ENCODE measurements around the gene MOSPD3. TPM values are rescaled to one million over a fixed set of nuclear protein-coding genes. Genes with fewer than 3 reads are reported as not detected.

Gene MOSPD3
- polyA plus RNA-seq, 1 of the 3 experiments (the other 2 are of a cell fraction): 61.7 TPM

DNA sequence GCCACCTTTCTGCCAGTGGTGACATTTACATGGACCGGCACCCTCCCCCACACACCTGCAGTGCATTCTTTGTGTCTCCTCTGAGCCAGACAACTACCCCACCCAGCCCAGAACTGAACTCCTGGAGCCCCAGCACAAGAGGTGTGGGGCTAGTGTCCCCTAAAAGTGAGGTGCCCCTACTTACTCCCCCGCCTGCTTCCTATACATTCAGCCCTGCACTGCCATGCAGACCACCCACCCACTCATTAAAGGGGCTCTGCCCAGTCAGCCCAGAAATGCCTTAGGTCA lies 40.6 kb upstream of the MOSPD3 start:
- Histone ChIP-seq H3K27me3 (ENCODE audit: insufficient read depth) (no peaks in the 10 kb centered on the region), H3K4me2 (no peak overlapping the region), H3K4me1 (ENCODE audit: control insufficient read depth in 1 of 2, insufficient read depth in 2 of 2, low read depth in 1 of 2, low read length in 1 of 2) (peaks cover 0 to 38% of the 10 kb centered on the region in 2 experiments; a peak in 1 of 4 replicates), H4K20me1 (ENCODE audit: insufficient read depth) (no peaks in the 10 kb centered on the region), H3K9me3 (no peaks in the 10 kb centered on the region), H2AFZ (ENCODE audit: low read depth) (no peak overlapping the region), H3F3A (replicated peaks; ENCODE audit: insufficient read depth) (peaks cover 4% of the 10 kb centered on the region), H3K9me2 (no peaks in the 10 kb centered on the region), H3K4me3 (ENCODE audit: low read depth in 2 of 2, low read length in 1 of 2) (no peak overlapping the region), H3K79me2 (ENCODE audit: insufficient read depth) (no peaks in the 10 kb centered on the region), H3K9ac (no peak overlapping the region), H3K36me3 (replicated peaks in 1 of 2; ENCODE audit: control insufficient read depth in 1 of 2, insufficient read depth in 2 of 2, low read length in 1 of 2) (peaks cover 13 to 25% of the 10 kb centered on the region in 2 experiments), H3K27ac (ENCODE audit: low read depth in 2 of 2, low read length in 1 of 2) (no peak overlapping the region)
- 100% methylated on average over 2 of the region's 2 CpGs for WGBS (ENCODE audit: low lambda C conversion rate)
- peak; percentile 27 for DNase-seq
- TF ChIP-seq EP300 (IDR thresholded peaks at IDR 0.05; ENCODE audit: borderline replicate concordance in 1 of 2, low read depth in 1 of 2, low read length in 1 of 2) (no peak), SMC3 (IDR thresholded peaks at IDR 0.05; ENCODE audit: low read depth, low read length) (no peak), RAD21 (IDR thresholded peaks at IDR 0.05; ENCODE audit: low read length) (no peak), EZH2phosphoT487 (IDR thresholded peaks at IDR 0.05; ENCODE audit: borderline replicate concordance, low read depth) (no peak), RFX5 (IDR thresholded peaks at IDR 0.05; ENCODE audit: low read length) (no peak), TEAD4 (IDR thresholded peaks at IDR 0.05; ENCODE audit: borderline replicate concordance, insufficient read depth) (no peak), GATA2 (CRISPR knock-in tag; IDR thresholded peaks at IDR 0.05) (no peak), GABPA (IDR thresholded peaks at IDR 0.05; ENCODE audit: low read depth) (no peak)
- TF ChIP-seq, protein P1, sequence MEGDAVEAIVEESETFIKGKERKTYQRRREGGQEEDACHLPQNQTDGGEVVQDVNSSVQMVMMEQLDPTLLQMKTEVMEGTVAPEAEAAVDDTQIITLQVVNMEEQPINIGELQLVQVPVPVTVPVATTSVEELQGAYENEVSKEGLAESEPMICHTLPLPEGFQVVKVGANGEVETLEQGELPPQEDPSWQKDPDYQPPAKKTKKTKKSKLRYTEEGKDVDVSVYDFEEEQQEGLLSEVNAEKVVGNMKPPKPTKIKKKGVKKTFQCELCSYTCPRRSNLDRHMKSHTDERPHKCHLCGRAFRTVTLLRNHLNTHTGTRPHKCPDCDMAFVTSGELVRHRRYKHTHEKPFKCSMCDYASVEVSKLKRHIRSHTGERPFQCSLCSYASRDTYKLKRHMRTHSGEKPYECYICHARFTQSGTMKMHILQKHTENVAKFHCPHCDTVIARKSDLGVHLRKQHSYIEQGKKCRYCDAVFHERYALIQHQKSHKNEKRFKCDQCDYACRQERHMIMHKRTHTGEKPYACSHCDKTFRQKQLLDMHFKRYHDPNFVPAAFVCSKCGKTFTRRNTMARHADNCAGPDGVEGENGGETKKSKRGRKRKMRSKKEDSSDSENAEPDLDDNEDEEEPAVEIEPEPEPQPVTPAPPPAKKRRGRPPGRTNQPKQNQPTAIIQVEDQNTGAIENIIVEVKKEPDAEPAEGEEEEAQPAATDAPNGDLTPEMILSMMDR (IDR thresholded peaks at IDR 0.05): no peak
- ChIA-PET CTCF (interaction anchor here (0.9 to 2.0 kb wide), 10 partner anchors 8 to 134 kb away, joined by 3 to 16 read pairs (median 4); partner anchors contain the start of gene MOSPD3), POLR2A (interaction anchor here (1.1 to 2.7 kb wide), 2 partner anchors 14 to 132 kb away, joined by 4 to 19 read pairs; partner anchors contain the start of genes FBXO24 and LRCH4)

- WGBS (ENCODE audit: low lambda C conversion rate): 93% methylated on average over 12 of the region's 20 CpGs
- Histone ChIP-seq H2AFZ (ENCODE audit: low read depth) (no peak overlapping the region), H3K9ac (no peak overlapping the region), H3K27me3 (ENCODE audit: insufficient read depth) (no peaks in the 10 kb centered on the region), H4K20me1 (ENCODE audit: insufficient read depth) (no peaks in the 10 kb centered on the region), H3K9me2 (no peaks in the 10 kb centered on the region), H3K4me3 (ENCODE audit: low read depth in 2 of 2, low read length in 1 of 2) (no peak overlapping the region), H3K4me1 (ENCODE audit: control insufficient read depth in 1 of 2, insufficient read depth in 2 of 2, low read depth in 1 of 2, low read length in 1 of 2) (peaks cover 0 to 32% of the 10 kb centered on the region in 2 experiments; a peak in 1 of 4 replicates), H3K4me2 (no peak overlapping the region), H3K27ac (ENCODE audit: low read depth in 2 of 2, low read length in 1 of 2) (no peak overlapping the region), H3F3A (replicated peaks; ENCODE audit: insufficient read depth) (no peaks in the 10 kb centered on the region), H3K9me3 (no peaks in the 10 kb centered on the region), H3K36me3 (replicated peaks in 1 of 2; ENCODE audit: control insufficient read depth in 1 of 2, insufficient read depth in 2 of 2, low read length in 1 of 2) (peaks cover 14 to 29% of the 10 kb centered on the region in 2 experiments), H3K79me2 (ENCODE audit: insufficient read depth) (no peaks in the 10 kb centered on the region)
- CTCF ChIA-PET: interaction anchor here (0.7 to 2.0 kb wide), 6 partner anchors 8 to 89 kb away, joined by 3 to 5 read pairs (median 3); no protein-coding TSS in a partner anchor
- peak; percentile 30 for DNase-seq
- POLR2A ChIA-PET: interaction anchor here (2.7 kb wide), 1 partner anchor 13 kb away, joined by 19 read pairs; the partner anchor contains the start of genes FBXO24 and LRCH4
- TF ChIP-seq, protein P2, sequence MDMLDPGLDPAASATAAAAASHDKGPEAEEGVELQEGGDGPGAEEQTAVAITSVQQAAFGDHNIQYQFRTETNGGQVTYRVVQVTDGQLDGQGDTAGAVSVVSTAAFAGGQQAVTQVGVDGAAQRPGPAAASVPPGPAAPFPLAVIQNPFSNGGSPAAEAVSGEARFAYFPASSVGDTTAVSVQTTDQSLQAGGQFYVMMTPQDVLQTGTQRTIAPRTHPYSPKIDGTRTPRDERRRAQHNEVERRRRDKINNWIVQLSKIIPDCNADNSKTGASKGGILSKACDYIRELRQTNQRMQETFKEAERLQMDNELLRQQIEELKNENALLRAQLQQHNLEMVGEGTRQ (IDR thresholded peaks at IDR 0.05; ENCODE audit: borderline replicate concordance, low read depth, low read length): no peak
- TF ChIP-seq, protein P1 (IDR thresholded peaks at IDR 0.05): no peak
- TF ChIP-seq NRF1 (IDR thresholded peaks at IDR 0.05; ENCODE audit: low read depth, low read length) (no peak), FOXJ3 (CRISPR knock-in tag; IDR thresholded peaks at IDR 0.05) (no peak), MXI1 (IDR thresholded peaks at IDR 0.05; ENCODE audit: low read depth, low read length) (no peak), EZH2phosphoT487 (IDR thresholded peaks at IDR 0.05; ENCODE audit: borderline replicate concordance, low read depth) (no peak), POLR2AphosphoS5 (IDR thresholded peaks at IDR 0.05; ENCODE audit: low read depth, low read length) (no peak), YY1 (IDR thresholded peaks at IDR 0.05; ENCODE audit: low read depth) (no peak), SMC3 (IDR thresholded peaks at IDR 0.05; ENCODE audit: low read depth, low read length) (no peak)
- TF ChIP-seq, protein P3, sequence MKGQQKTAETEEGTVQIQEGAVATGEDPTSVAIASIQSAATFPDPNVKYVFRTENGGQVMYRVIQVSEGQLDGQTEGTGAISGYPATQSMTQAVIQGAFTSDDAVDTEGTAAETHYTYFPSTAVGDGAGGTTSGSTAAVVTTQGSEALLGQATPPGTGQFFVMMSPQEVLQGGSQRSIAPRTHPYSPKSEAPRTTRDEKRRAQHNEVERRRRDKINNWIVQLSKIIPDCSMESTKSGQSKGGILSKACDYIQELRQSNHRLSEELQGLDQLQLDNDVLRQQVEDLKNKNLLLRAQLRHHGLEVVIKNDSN (IDR thresholded peaks at IDR 0.05; ENCODE audit: borderline replicate concordance, low read depth): no peak
- TF ChIP-seq, protein P4, sequence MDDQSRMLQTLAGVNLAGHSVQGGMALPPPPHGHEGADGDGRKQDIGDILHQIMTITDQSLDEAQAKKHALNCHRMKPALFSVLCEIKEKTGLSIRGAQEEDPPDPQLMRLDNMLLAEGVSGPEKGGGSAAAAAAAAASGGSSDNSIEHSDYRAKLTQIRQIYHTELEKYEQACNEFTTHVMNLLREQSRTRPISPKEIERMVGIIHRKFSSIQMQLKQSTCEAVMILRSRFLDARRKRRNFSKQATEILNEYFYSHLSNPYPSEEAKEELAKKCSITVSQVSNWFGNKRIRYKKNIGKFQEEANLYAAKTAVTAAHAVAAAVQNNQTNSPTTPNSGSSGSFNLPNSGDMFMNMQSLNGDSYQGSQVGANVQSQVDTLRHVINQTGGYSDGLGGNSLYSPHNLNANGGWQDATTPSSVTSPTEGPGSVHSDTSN (IDR thresholded peaks at IDR 0.05): no peak
Observed at GRCh38 chr7:100572281-100572948, 39.9 kb upstream of the MOSPD3 start.

All from SK-N-SH (cell line).